ENCODE measurements around the gene NCKIPSD.
"Not testable (repeated sequence)": the region's sequence is repeated elsewhere in the genome, so short reads cannot be mapped to it uniquely, and the experiment has no call there.

GRCh38 chr3:48733752-48734518, 48.2 kb upstream of the NCKIPSD start:
- TF ChIP-seq CTCF, POLR2A (IDR thresholded peaks at IDR 0.05): not testable (repeated sequence)

All from testis (tissue), 2 donors.